Activated CD4-positive, alpha-beta memory T cell treated with anti-CD3 and anti-CD28 coated beads, Interleukin-2, amount 10 ng/mL, durations not matched to agents 7 days and 5 days (primary cell): ENCODE measurements around the gene FSD1. TPM values are rescaled to one million over a fixed set of nuclear protein-coding genes. Genes with fewer than 3 reads are reported as not detected.

Experiments
- CTCF ChIA-PET: fragments of 350-600 bp; sonication (Branson Sonifier 250); formaldehyde crosslinking; loops from one replicate; lab custom pipeline; 2021; ENCODE audit warnings: antibody characterized with exemption, inconsistent platforms; lab: Charles Lee
- POLR2A ChIA-PET: fragments of 350-600 bp; sonication (Branson Sonifier 250); formaldehyde crosslinking; loops from one replicate; lab custom pipeline; 2021; ENCODE audit warnings: antibody characterized with exemption; lab: Charles Lee
- DNase-seq: peaks from one replicate; pipeline ENCODE4 v3.0.0-alpha.2; 2020
- H3K27ac Mint-ChIP-seq: one replicate; pipeline ENCODE4 v1.8.0; 2021; ENCODE audit warnings: mild to moderate bottlenecking, mixed read lengths
- H3K27me3 Mint-ChIP-seq: one replicate; pipeline ENCODE4 v1.8.0; 2021; ENCODE audit warnings: mixed read lengths
- H3K36me3 Mint-ChIP-seq: one replicate; pipeline ENCODE4 v1.8.0; 2021; ENCODE audit warnings: low read depth, mixed read lengths
- H3K4me1 Mint-ChIP-seq: one replicate; pipeline ENCODE4 v1.8.0; 2021; ENCODE audit warnings: mixed read lengths
- H3K4me3 Mint-ChIP-seq: one replicate; pipeline ENCODE4 v1.8.0; 2021; ENCODE audit warnings: mild to moderate bottlenecking, mixed read lengths
- H3K9me3 Mint-ChIP-seq: one replicate; pipeline ENCODE4 v1.8.0; 2021; ENCODE audit warnings: mixed read lengths
- total RNA-seq, 2 experiments: library from RNA; stranded (reverse); gene quantifications; one replicate each; pipeline ENCODE4 v1.2.3, GENCODE V29; 2021

The FSD1 gene
- total RNA-seq, 2 experiments from 2014 or later = 3.2 to 3.4 TPM

DNA sequence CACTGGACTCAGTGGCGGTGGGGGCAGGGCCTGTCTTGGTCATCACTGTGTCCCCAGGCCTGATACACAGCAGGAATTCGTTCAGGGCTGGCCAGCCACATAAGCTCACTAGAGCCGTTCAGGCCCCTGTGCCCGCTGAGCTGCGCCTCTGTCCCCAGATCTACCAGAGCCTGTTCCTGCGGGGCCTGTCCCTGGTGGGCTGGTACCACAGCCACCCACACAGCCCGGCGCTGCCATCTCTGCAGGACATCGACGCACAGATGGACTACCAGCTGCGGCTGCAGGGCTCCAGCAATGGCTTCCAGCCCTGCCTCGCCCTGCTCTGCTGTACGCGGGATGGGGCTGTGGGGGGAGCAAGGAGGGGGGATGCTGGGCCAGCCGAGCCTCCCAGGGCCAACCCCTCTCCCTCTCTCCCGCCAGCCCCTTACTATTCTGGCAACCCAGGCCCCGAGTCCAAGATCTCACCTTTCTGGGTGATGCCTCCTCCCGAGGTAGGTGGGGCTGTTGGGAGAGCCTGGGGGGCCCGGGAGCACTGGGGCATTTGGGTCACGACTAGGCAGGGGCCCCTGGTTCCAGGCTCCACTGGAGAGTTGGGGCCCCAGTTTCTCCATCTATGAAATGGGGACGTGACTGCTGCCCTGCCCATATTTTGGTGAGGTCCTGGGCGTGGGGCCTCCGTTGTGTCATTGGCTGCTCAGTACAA is 52.8 kb downstream of the FSD1 start:
- ChIA-PET POLR2A (interaction anchor here (1.1 to 3.3 kb wide), 3 partner anchors 9 to 14 kb away, joined by 3 to 16 read pairs (median 6); partner anchors contain the start of gene MPND), CTCF (interaction anchor here (0.5 to 0.6 kb wide), 2 partner anchors 89 to 316 kb away, joined by 3 read pairs; no protein-coding TSS in a partner anchor)
- Mint-ChIP-seq H3K9me3 (no peaks in the 10 kb centered on the region), H3K4me1 (no peaks in the 10 kb centered on the region), H3K27me3 (no peaks in the 10 kb centered on the region), H3K36me3 (peaks cover 21% of the 10 kb centered on the region), H3K27ac (no peak overlapping the region), H3K4me3 (no peak overlapping the region)
- DNase-seq = no peak

DNA sequence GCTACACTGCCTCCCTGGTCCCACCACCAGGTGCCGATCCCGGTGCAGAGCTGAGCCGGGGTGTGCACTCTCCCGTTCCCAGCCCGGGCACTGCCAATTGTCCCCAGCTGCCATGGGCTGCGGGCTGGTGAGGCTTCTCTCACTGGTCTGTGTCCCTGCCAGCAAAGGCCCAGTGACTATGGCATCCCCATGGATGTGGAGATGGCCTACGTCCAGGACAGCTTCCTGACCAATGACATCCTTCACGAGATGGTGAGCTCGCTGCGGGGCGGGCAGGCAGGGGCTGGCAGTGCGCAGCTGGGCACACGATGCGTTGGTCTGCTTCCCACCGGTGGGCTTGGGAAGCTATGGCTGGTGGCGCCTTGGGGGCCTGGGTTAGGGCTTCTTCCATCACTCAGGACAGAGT is 53.5 kb downstream of the FSD1 start:
- H3K9me3 Mint-ChIP-seq = no peaks in the 10 kb centered on the region
- H3K36me3 Mint-ChIP-seq = peaks cover 21% of the 10 kb centered on the region
- H3K27me3 Mint-ChIP-seq = no peaks in the 10 kb centered on the region
- ChIA-PET CTCF (interaction anchor here (0.5 to 0.6 kb wide), 2 partner anchors 90 to 315 kb away, joined by 3 read pairs; no protein-coding TSS in a partner anchor), POLR2A (interaction anchor here (1.6 to 3.3 kb wide), 2 partner anchors 11 to 14 kb away, joined by 4 to 16 read pairs; partner anchors contain the start of gene MPND)
- H3K27ac Mint-ChIP-seq = no peak overlapping the region
- no peak overlapping the region for H3K4me3 Mint-ChIP-seq
- no peaks in the 10 kb centered on the region for H3K4me1 Mint-ChIP-seq
- DNase-seq = no peak

DNA sequence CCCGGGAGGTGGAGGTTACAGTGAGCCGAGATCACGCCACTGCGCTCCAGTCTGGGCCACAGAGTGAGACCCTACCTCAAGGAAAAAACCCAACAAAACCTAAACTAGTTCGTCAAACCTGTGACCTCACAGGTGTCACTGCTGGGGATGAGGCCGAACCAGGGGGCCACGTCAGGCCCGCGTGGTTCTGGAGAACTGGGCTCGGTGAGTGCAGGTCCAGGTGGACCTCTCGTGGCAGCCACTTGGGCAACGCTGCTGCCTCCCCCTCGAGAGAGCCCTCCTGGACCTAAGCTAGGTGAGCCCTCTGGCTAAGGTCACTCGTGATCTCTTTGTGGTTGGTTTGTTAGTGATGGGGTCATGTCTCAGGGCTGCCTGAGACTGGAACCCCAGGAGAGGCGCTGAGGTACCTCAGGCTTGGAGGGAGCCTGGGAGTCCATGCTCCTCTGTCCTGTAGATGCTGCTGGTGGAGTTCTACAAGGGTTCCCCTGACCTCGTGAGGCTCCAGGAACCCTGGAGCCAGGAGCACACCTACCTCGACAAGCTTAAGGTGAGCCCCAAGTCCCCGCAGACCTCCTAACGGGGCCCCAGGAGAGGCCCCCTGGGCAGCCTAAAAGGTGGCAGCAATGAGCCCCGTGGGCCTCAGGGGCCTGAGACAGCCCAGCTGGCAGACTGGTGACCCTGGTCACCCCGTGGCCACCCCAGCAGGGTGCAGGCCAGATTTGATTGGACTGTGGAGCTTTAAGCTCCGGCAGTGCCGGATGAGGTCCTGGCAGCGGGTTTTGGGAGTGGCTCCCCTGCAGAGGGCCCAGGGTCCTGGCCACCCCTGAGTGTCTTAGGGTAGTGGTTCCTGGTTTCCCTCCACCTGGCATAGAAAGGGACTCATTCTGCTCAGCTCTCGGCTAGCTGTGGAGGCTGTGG is 54.6 kb downstream of the FSD1 start:
- CTCF ChIA-PET = no interaction called here
- POLR2A ChIA-PET = interaction anchor here (1.6 to 3.3 kb wide), 2 partner anchors 10 to 15 kb away, joined by 4 to 16 read pairs; partner anchors contain the start of gene MPND
- no peaks in the 10 kb centered on the region for H3K4me1 Mint-ChIP-seq
- no peaks in the 10 kb centered on the region for H3K27me3 Mint-ChIP-seq
- H3K36me3 Mint-ChIP-seq = peaks cover 21% of the 10 kb centered on the region
- no peak overlapping the region for H3K27ac Mint-ChIP-seq
- no peak for DNase-seq
- no peak overlapping the region for H3K4me3 Mint-ChIP-seq
- no peaks in the 10 kb centered on the region for H3K9me3 Mint-ChIP-seq

DNA sequence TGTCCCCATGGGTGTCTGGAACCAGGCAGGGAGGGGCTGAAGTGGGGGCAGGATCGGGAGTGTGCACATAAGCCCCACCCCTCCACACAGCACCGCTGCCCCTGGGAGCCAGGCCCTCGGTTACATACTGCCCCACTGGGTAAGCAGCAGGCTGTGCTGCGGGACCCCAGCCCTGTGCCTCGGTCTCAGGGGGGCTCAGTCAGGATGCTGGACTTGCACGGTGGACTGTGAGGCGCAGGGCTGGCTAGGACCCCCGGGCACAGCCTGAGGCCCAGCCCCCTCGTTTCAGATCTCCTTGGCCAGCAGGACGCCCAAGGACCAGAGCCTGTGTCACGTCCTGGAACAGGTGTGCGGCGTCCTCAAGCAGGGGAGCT is 55.2 kb downstream of the FSD1 start:
- POLR2A ChIA-PET = interaction anchor here (1.6 to 3.3 kb wide), 2 partner anchors 9 to 16 kb away, joined by 4 to 16 read pairs; partner anchors contain the start of gene MPND

DNA sequence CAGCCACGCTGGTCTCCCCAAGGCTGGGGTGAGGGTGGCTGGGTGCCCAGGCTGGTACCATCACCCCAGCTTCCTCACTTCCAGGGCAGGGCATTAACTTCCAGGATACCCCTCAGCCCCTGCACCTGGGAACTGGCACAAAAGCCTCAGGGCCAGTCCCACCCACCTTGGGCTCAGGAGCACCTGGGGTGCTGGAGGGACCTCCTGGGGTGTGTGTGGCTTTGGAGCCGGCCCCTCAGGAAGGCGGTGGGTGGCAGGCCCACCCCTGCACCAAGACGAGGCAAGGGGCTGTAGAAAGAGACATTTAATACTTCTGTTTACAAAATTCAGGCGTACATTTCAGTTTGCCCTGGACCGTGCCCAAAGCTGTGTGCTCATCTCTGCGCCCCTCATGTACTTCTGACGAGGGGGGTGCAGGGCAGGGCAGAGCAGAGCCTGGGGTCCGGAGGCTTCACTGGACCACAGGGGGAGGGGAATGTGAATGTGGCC is 55.7 kb downstream of the FSD1 start:
- Mint-ChIP-seq H3K9me3 (no peaks in the 10 kb centered on the region), H3K4me1 (no peaks in the 10 kb centered on the region), H3K36me3 (peaks cover 19% of the 10 kb centered on the region), H3K4me3 (no peak overlapping the region), H3K27ac (no peak overlapping the region), H3K27me3 (no peaks in the 10 kb centered on the region)
- CTCF ChIA-PET = interaction anchor here (1.2 kb wide), 1 partner anchor 8 kb away, joined by 3 read pairs; no protein-coding TSS in a partner anchor
- no peak for DNase-seq
- POLR2A ChIA-PET = interaction anchor here (3.3 kb wide), 1 partner anchor 16 kb away, joined by 16 read pairs; the partner anchor contains the start of gene MPND

More for the DNA sequence above, 55.2 kb downstream of the FSD1 start:
- H3K4me3 Mint-ChIP-seq = no peak overlapping the region
- no peaks in the 10 kb centered on the region for H3K27me3 Mint-ChIP-seq
- H3K27ac Mint-ChIP-seq = no peak overlapping the region
- H3K36me3 Mint-ChIP-seq = peaks cover 19% of the 10 kb centered on the region
- H3K4me1 Mint-ChIP-seq = no peaks in the 10 kb centered on the region
- no peaks in the 10 kb centered on the region for H3K9me3 Mint-ChIP-seq
- no peak for DNase-seq
- CTCF ChIA-PET = no interaction called here

DNA sequence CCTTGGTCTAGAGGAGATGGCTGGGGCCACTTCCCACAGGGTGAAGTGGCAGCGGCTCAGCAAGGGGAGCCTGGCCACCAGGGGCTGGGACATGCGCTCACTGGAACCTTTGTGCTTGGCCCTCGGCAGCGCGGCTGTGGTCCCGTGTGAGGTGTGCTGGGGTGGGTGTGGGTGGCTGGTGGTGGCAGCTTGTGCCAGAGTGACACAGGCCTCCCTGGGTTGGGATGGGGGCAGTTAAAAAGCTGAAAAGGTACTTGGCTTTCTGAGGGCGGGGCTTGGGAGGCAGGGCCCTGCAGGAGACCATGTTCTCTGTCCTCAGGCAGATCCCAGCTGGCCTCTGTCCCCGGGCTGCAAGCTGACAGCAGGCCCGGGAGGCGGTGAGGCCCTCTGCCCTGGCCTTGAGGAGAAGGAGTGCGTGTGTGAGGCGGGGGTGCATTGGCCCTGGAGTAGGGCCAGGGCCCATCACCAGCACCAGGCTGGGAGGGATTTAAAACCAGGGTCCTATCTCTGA is 56.3 kb downstream of the FSD1 start:
- H3K27me3 Mint-ChIP-seq = no peaks in the 10 kb centered on the region
- no peak for DNase-seq
- no peaks in the 10 kb centered on the region for H3K9me3 Mint-ChIP-seq
- no peak overlapping the region for H3K27ac Mint-ChIP-seq
- H3K4me3 Mint-ChIP-seq = no peak overlapping the region
- peaks cover 19% of the 10 kb centered on the region for H3K36me3 Mint-ChIP-seq
- CTCF ChIA-PET = interaction anchor here (1.2 kb wide), 1 partner anchor 8 kb away, joined by 3 read pairs; no protein-coding TSS in a partner anchor
- H3K4me1 Mint-ChIP-seq = no peaks in the 10 kb centered on the region
- POLR2A ChIA-PET = interaction anchor here (3.3 to 5.9 kb wide), 2 partner anchors 17 kb away, joined by 16 to 22 read pairs; partner anchors contain the start of gene MPND

DNA sequence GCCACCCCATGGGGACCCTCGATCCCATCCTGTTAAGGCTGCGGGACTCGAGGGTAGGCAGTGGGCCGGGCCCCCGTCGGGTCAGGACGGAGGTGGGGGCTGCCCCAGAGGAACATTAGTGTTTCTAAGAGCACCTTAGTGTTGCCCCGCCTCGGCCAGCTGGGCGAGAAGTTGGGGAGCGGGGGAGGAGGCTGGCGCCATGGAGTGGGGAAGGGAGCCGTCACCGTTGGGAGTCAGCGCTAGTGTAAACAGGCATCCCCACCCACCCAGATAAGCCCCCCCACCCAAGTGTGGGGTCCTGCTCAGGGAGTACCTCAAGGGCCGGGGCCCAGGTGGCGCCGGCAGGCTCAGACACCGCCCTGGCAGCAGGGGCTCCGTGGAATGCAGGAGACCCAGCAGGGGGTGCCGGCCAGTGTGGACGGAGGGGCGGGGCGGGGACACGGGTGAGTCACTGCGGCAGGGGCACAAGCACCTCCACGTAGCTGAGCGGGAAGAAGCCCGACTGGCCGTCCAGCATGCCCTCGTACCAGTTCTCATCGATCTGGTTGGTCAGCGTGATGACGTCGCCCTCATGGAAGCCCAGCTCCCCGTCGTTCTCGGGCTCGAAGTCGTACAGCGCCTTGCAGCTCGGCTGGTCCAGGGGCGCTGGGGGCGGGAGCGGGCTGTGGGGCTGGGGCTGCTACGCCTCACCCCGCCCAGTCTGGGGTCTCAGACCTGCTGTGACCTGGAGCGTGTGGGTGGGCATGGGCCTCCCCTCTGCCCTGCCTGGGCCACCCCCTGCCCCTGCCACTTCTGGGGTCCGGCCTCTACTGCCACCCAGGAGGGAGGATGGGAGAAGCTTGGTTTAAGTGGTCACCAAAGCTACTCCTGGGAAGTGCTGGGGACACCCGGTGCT is 57.0 kb downstream of the FSD1 start:
- H3K36me3 Mint-ChIP-seq = peaks cover 16% of the 10 kb centered on the region
- no peak overlapping the region for H3K4me3 Mint-ChIP-seq
- DNase-seq = no peak
- no peaks in the 10 kb centered on the region for H3K4me1 Mint-ChIP-seq
- POLR2A ChIA-PET = interaction anchor here (5.9 kb wide), 1 partner anchor 18 kb away, joined by 22 read pairs; the partner anchor contains the start of gene MPND
- no peaks in the 10 kb centered on the region for H3K9me3 Mint-ChIP-seq
- CTCF ChIA-PET = interaction anchor here (1.2 kb wide), 1 partner anchor 9 kb away, joined by 3 read pairs; no protein-coding TSS in a partner anchor
- H3K27me3 Mint-ChIP-seq = no peaks in the 10 kb centered on the region
- no peak overlapping the region for H3K27ac Mint-ChIP-seq

DNA sequence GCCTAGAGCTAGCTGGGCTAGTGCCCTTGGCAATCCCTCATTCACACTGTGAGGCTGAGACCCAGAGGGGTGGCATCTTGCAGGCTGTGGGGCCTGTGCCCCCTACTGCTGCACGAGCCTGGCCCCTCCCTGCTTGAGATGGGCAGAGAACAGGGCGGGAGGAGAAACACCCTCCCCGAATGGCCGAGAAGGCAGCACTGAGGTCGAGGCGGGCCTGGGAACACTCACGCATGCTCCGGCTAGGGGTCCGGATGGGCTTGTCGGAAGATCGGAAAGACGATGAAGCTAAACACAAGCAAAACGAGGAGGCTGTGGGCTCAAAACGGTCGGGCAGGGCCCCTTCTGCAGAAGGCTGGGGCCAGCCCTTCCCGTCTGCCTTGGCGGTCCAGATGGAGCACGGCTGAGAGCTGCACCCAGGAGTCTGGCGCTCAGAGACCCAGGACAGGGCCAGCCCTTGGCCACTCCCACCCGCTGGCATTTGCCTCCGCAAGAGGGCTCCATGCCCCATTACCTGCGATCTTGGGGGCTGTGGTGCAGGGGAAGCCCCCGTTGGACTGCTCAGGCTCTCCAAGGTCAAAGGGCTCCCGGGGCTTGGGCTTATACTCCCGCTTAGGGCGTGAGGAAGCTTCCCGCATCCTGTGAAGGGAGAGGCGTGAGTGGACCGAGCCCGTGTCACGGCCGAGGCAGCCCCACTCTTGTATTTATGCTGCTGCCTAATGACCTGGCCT is 57.9 kb downstream of the FSD1 start:
- Mint-ChIP-seq H3K4me1 (peaks cover 3% of the 10 kb centered on the region), H3K27ac (no peak overlapping the region), H3K27me3 (no peaks in the 10 kb centered on the region), H3K4me3 (no peak overlapping the region), H3K36me3 (peaks cover 22% of the 10 kb centered on the region), H3K9me3 (no peaks in the 10 kb centered on the region)
- no peak for DNase-seq
- POLR2A ChIA-PET = interaction anchor here (5.9 kb wide), 1 partner anchor 19 kb away, joined by 22 read pairs; the partner anchor contains the start of gene MPND
- CTCF ChIA-PET = interaction anchor here (3.5 kb wide), 1 partner anchor 10 kb away, joined by 11 read pairs; no protein-coding TSS in a partner anchor

DNA sequence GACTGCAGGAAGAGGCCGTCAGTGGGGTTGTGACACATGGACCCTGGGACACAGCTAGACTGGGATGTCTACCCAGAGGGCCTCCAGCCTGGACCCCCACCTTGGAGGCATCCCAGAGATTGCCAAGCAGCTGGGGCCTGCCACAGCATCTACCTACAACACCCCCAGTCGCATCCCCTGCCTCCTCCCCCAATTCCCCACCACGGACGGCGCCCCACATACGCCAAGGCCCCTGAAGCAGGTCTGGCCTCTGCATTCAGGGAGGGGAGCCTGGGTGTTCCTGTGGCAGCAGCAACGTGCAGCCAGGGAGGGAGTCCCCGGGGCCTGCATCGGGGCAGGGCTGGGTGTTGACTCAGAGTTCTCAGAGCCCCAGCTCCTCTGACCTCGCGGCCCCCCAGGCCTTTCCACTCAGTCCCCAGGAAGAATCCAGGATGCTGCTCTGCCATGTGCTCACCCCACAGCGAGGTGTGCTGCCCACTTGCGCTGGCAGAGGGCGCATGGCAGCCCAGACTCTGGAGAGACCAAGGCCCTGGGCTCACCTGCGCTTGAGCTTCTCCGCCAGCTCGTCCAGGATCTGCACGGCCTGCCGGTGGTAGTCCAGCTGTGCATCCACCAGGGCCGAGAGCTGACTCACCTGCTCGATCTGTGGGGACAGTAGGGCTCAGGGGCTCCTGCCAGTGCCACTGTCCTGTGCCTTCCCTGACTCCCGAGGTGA is 58.6 kb downstream of the FSD1 start:
- H3K27me3 Mint-ChIP-seq = no peaks in the 10 kb centered on the region
- H3K36me3 Mint-ChIP-seq = peaks cover 26% of the 10 kb centered on the region
- no peak overlapping the region for H3K27ac Mint-ChIP-seq
- peaks cover 10% of the 10 kb centered on the region for H3K4me1 Mint-ChIP-seq
- ChIA-PET POLR2A (interaction anchor here (5.9 kb wide), 1 partner anchor 20 kb away, joined by 22 read pairs; the partner anchor contains the start of gene MPND), CTCF (interaction anchor here (1.2 to 3.5 kb wide), 4 partner anchors 10 to 39 kb away, joined by 4 to 11 read pairs (median 5); partner anchors contain the start of genes CHAF1A and MPND)
- no peak overlapping the region for H3K4me3 Mint-ChIP-seq
- H3K9me3 Mint-ChIP-seq = no peaks in the 10 kb centered on the region
- no peak for DNase-seq

DNA sequence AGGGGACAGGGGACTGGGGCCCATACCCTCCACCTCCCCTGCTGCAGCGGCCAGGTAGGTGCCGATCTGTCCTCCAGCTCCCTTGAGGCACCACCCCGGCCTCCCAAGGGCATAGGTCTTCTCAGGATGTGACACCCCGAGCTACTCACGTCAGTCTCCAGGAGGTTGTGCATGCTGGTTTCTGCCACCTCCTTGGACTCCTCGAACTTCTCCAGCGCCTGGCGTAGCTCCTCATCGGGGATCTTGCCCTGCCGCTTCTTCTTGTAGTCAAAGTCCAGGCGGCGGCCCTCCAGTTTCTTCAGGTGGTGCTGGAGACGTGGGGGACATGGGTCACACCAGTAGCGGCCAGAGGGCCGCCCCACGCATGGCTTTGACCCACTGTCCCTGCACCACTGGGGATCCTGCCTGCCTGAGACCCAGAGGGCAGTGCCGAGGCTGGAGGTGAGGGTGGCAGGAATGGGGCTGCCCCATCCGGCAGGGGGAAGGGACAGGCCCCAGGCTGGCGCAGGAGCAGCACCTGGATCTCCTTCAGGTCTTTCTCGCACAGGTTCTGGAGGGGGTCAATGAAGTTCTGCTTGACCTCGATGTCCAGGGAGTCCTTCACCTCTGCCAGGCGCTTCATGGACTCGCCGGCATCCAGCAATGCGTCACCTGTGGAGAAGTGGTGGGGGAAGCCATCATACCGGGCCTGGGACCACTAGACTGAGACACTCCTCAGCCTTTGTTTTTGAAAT is 59.3 kb downstream of the FSD1 start:
- H3K27me3 Mint-ChIP-seq = no peaks in the 10 kb centered on the region
- ChIA-PET POLR2A (interaction anchor here (5.9 kb wide), 1 partner anchor 20 kb away, joined by 22 read pairs; the partner anchor contains the start of gene MPND), CTCF (interaction anchor here (1.2 to 3.5 kb wide), 5 partner anchors 11 to 97 kb away, joined by 3 to 11 read pairs (median 5); partner anchors contain the start of genes CHAF1A and MPND)
- no peak overlapping the region for H3K27ac Mint-ChIP-seq
- H3K4me1 Mint-ChIP-seq = peaks cover 17% of the 10 kb centered on the region
- H3K4me3 Mint-ChIP-seq = no peak overlapping the region
- peaks cover 27% of the 10 kb centered on the region for H3K36me3 Mint-ChIP-seq
- H3K9me3 Mint-ChIP-seq = no peaks in the 10 kb centered on the region
- no peak for DNase-seq
